ENCODE measurements around the gene P2RY12. TPM values are rescaled to one million over a fixed set of nuclear protein-coding genes. Genes with fewer than 3 reads are reported as not detected.

P2RY12 gene
- total and polyA plus RNA-seq, 5 donors from 2014 or later = 1.9 TPM; not detected in 4

GRCh38 chr3:151293127-151293526 is 91.4 kb downstream of the P2RY12 start:
- Mint-ChIP-seq H3K9me3 (no peaks in the 10 kb centered on the region), H3K4me1 (no peaks in the 10 kb centered on the region), H3K36me3 (no peaks in the 10 kb centered on the region), H3K27ac (no peak overlapping the region), H3K4me3 (no peak overlapping the region), H3K27me3 (peaks cover 10% of the 10 kb centered on the region)
- Histone ChIP-seq H3K27ac (ENCODE audit: insufficient read depth, low read length, poor library complexity, severe bottlenecking) (no peak overlapping the region), H3K36me3 (ENCODE audit: control insufficient read depth, insufficient read depth, low read length) (no peaks in the 10 kb centered on the region), H3K4me1 (ENCODE audit: control insufficient read depth, insufficient read depth, low read length, poor library complexity, severe bottlenecking) (no peaks in the 10 kb centered on the region), H3K9me3 (ENCODE audit: control insufficient read depth in 2 of 2, low read length in 2 of 2) (no peaks in the 10 kb centered on the region), H3K4me3 (ENCODE audit: low read depth, low read length) (no peak overlapping the region), H3K27me3 (ENCODE audit: control insufficient read depth, insufficient read depth, low read length) (peaks cover 13% of the 10 kb centered on the region)
- ATAC-seq (ENCODE audit: low read depth in 2 of 2) (no peak), DNase-seq (no peak)

- Histone ChIP-seq H3K4me1 (ENCODE audit: control insufficient read depth, insufficient read depth, low read length, poor library complexity, severe bottlenecking) (no peaks in the 10 kb centered on the region), H3K9me3 (ENCODE audit: control insufficient read depth in 2 of 2, low read length in 2 of 2) (no peaks in the 10 kb centered on the region), H3K27ac (ENCODE audit: insufficient read depth, low read length, poor library complexity, severe bottlenecking) (no peak overlapping the region), H3K27me3 (ENCODE audit: control insufficient read depth, insufficient read depth, low read length) (peaks cover 11% of the 10 kb centered on the region), H3K36me3 (ENCODE audit: control insufficient read depth, insufficient read depth, low read length) (no peaks in the 10 kb centered on the region), H3K4me3 (ENCODE audit: low read depth, low read length) (no peak overlapping the region)
- Mint-ChIP-seq H3K36me3 (no peaks in the 10 kb centered on the region), H3K4me3 (no peak overlapping the region), H3K9me3 (no peaks in the 10 kb centered on the region), H3K4me1 (no peaks in the 10 kb centered on the region), H3K27me3 (peaks cover 19% of the 10 kb centered on the region), H3K27ac (no peak overlapping the region)
- DNase-seq = no peak
- ATAC-seq (ENCODE audit: low read depth in 2 of 2) = no peak
These were observed 93.9 kb downstream of the P2RY12 start for GRCh38 chr3:151290673-151291072.

GRCh38 chr3:151289445-151289844 is 95.1 kb downstream of the P2RY12 start:
- no peaks in the 10 kb centered on the region for H3K4me1 Mint-ChIP-seq
- peaks cover 19% of the 10 kb centered on the region for H3K27me3 Mint-ChIP-seq
- Histone ChIP-seq H3K27me3 (ENCODE audit: control insufficient read depth, insufficient read depth, low read length) (peaks cover 6% of the 10 kb centered on the region), H3K4me1 (ENCODE audit: control insufficient read depth, insufficient read depth, low read length, poor library complexity, severe bottlenecking) (no peaks in the 10 kb centered on the region), H3K4me3 (ENCODE audit: low read depth, low read length) (no peak overlapping the region), H3K27ac (ENCODE audit: insufficient read depth, low read length, poor library complexity, severe bottlenecking) (no peak overlapping the region), H3K36me3 (ENCODE audit: control insufficient read depth, insufficient read depth, low read length) (no peaks in the 10 kb centered on the region), H3K9me3 (ENCODE audit: control insufficient read depth in 2 of 2, low read length in 2 of 2) (no peaks in the 10 kb centered on the region)
- DNase-seq = no peak
- H3K4me3 Mint-ChIP-seq = no peak overlapping the region
- no peak overlapping the region for H3K27ac Mint-ChIP-seq
- no peaks in the 10 kb centered on the region for H3K36me3 Mint-ChIP-seq
- ATAC-seq (ENCODE audit: low read depth in 2 of 2) = no peak
- H3K9me3 Mint-ChIP-seq = no peaks in the 10 kb centered on the region

Other genes with a start within 250 kb of the P2RY12 start
- gene GPR171, start 181.5 kb downstream of the P2RY12 start, total RNA-seq = 26.8 TPM
- 100 to 1,000 TPM in 1 of 4 donors, 10 to 100 TPM in 3; 71.5 to 118 (median 97.6) TPM for gene GPR171, start 181.5 kb downstream of the P2RY12 start, polyA plus RNA-seq
- gene P2RY14, start 106.2 kb downstream of the P2RY12 start, total RNA-seq = 0.84 TPM
- 1 to 10 TPM in 1 of 4 donors, under 1 TPM in 2, not detected in 1; 0.28 to 1.2 (median 0.98) TPM for gene P2RY14, start 106.2 kb downstream of the P2RY12 start, polyA plus RNA-seq
- not detected for gene GPR87, start 67.9 kb downstream of the P2RY12 start, total RNA-seq
- not detected for gene GPR87, start 67.9 kb downstream of the P2RY12 start, polyA plus RNA-seq
- not detected for gene P2RY13, start 55.2 kb downstream of the P2RY12 start, total RNA-seq
- under 1 TPM in 1 of 4 donors, not detected in 3; 0.13 TPM for gene P2RY13, start 55.2 kb downstream of the P2RY12 start, polyA plus RNA-seq
- gene IGSF10, start 76.3 kb upstream of the P2RY12 start, total RNA-seq = not detected
- under 1 TPM in 1 of 4 donors, not detected in 3; 0.07 TPM for gene IGSF10, start 76.3 kb upstream of the P2RY12 start, polyA plus RNA-seq